HCT116 (cell line): ENCODE data around the gene OR1L1. TPM values are rescaled to one million over a fixed set of nuclear protein-coding genes. Genes with fewer than 3 reads are reported as not detected.

Experiments
- ATAC-seq: fragments of 200-7000 bp; cut with Tn5 transposase; 2 replicates; pipeline ENCODE4 v1.9.1; 2020; ENCODE audit warnings: mild to moderate bottlenecking, moderate library complexity
- BruUV-seq: library from RNA; stranded (reverse); fragments of 400-500 nt; replicated peaks from 2 replicates; lab custom pipeline; 2021; lab: Mats Ljungman, UMichigan
- CTCF ChIA-PET: fragments of 300-600 bp; sonication (Branson Sonifier 250); formaldehyde crosslinking; loops from one replicate; lab custom pipeline; 2021; ENCODE audit warnings: antibody characterized with exemption; lab: Charles Lee
- POLR2A ChIA-PET: fragments of 300-600, 350-600 bp; sonication (Branson Sonifier 250); formaldehyde crosslinking; loops from one replicate; lab custom pipeline; 2021; ENCODE audit warnings: antibody characterized with exemption; lab: Charles Lee
- RAD21 ChIA-PET, 2 experiments: fragments of 300-600 bp; sonication (Branson Sonifier 250); formaldehyde crosslinking; loops; one replicate each; lab custom pipeline; 2023; ENCODE audit warnings: low total read pairs in 2 of 2; ENCODE audit not compliant: uncharacterized antibody in 2 of 2, unreplicated experiment in 2 of 2, low non-redundant PET in 1 of 2; lab: Charles Lee
- DNase-seq: peaks from one replicate; pipeline ENCODE4 v3.0.0-alpha.2; 2010; ENCODE audit warnings: low read depth, low spot score
- H2AFZ ChIP-seq: fragments of 200-600 bp; shearing (Covaris generic), sonication (generic); 2 replicates; pipeline ENCODE4 v1.6.1; 2017; ENCODE audit warnings: low read depth, mixed run types, mixed read lengths, antibody characterized with exemption, low read length; ENCODE audit not compliant: poor library complexity, severe bottlenecking
- H3K27ac ChIP-seq: 2 replicates; pipeline ENCODE4 v1.5.1; 2012; ENCODE audit warnings: low read depth, low read length
- H3K27me3 ChIP-seq: fragments of 200-600 bp; sonication (generic); 2 replicates; pipeline ENCODE4 v1.6.1; 2016; ENCODE audit warnings: mixed run types, low read length, mixed read lengths; ENCODE audit not compliant: insufficient read depth
- H3K36me3 ChIP-seq, 2 experiments: fragments of 200-500 bp in 1 of 2; fragments of 200-600 bp in 1 of 2; sonication (Bioruptor generic) in 1 of 2; sonication (generic) in 1 of 2; 2 replicates each; pipeline versions ENCODE4 v1.5.1 to v1.6.1; 2014 to 2016; ENCODE audit warnings: low read length in 2 of 2, inconsistent platforms in 1 of 2, mixed read lengths in 1 of 2, mixed run types in 1 of 2; ENCODE audit not compliant: insufficient read depth in 2 of 2, control insufficient read depth in 1 of 2
- H3K4me1 ChIP-seq, 2 experiments: fragments of 200-600 bp in 1 of 2; sonication (generic) in 1 of 2; 2 replicates each; pipeline versions ENCODE4 v1.5.1 to v1.6.1; 2012 to 2017; ENCODE audit warnings: low read length in 2 of 2, inconsistent platforms in 1 of 2, mild to moderate bottlenecking in 1 of 2, mixed read lengths in 1 of 2, mixed run types in 1 of 2, moderate library complexity in 1 of 2; ENCODE audit not compliant: insufficient read depth in 2 of 2, control insufficient read depth in 1 of 2
- H3K4me2 ChIP-seq: fragments of 200-600 bp; sonication (generic); 2 replicates; pipeline ENCODE4 v1.6.1; 2017; ENCODE audit warnings: mixed run types, low read length, mixed read lengths
- H3K4me3 ChIP-seq, 2 experiments: fragments of 200-600 bp in 1 of 2; sonication (generic) in 1 of 2; replicated peaks in 1 of 2; 2 replicates each; pipeline ENCODE4 v1.5.1; 2011 to 2016; ENCODE audit warnings: low read length in 2 of 2, control low read depth in 1 of 2, low read depth in 1 of 2, mild to moderate bottlenecking in 1 of 2, mixed read lengths in 1 of 2, mixed run types in 1 of 2
- H3K79me2 ChIP-seq: fragments of 200-600 bp; sonication (generic); 2 replicates; pipeline ENCODE4 v1.6.1; 2017; ENCODE audit warnings: mild to moderate bottlenecking, mixed run types, low read length, moderate library complexity, mixed read lengths; ENCODE audit not compliant: insufficient read depth
- H3K9ac ChIP-seq: fragments of 200-600 bp; sonication (generic); 2 replicates; pipeline ENCODE4 v1.6.1; 2016; ENCODE audit warnings: low read length, mixed read lengths
- H3K9me2 ChIP-seq: fragments of 200-600 bp; sonication (generic), shearing (Covaris generic); 2 replicates; pipeline ENCODE4 v1.6.1; 2017; ENCODE audit warnings: mixed run types, mild to moderate bottlenecking, moderate library complexity; ENCODE audit not compliant: insufficient read depth
- H3K9me3 ChIP-seq, 2 experiments: fragments of 200-500 bp in 1 of 2; fragments of 200-600 bp in 1 of 2; sonication (Bioruptor generic) in 1 of 2; sonication (generic) in 1 of 2; 2 replicates each; pipeline ENCODE4 v1.6.1; 2014 to 2017; ENCODE audit warnings: low read length in 2 of 2, mixed read lengths in 2 of 2, inconsistent platforms in 1 of 2, low read depth in 1 of 2, mild to moderate bottlenecking in 1 of 2, mixed run types in 1 of 2, moderate library complexity in 1 of 2; ENCODE audit not compliant: control insufficient read depth in 1 of 2, insufficient read depth in 1 of 2
- H4K20me1 ChIP-seq: fragments of 200-600 bp; sonication (generic), shearing (Covaris generic); 2 replicates; pipeline ENCODE4 v1.6.1; 2017; ENCODE audit warnings: mixed run types, mild to moderate bottlenecking, moderate library complexity; ENCODE audit not compliant: insufficient read depth
- POLR2A ChIP-seq: IDR thresholded peaks from 2 replicates; pipeline ENCODE4 v1.7.0; 2011; ENCODE audit warnings: borderline replicate concordance; ENCODE audit not compliant: insufficient read depth, insufficient read length; ENCODE audit errors: extremely low read depth
- RAD21 ChIP-seq: IDR thresholded peaks from 2 replicates; pipeline ENCODE4 v1.6.1; 2012; ENCODE audit warnings: low read depth, mild to moderate bottlenecking
- REST ChIP-seq: IDR thresholded peaks from 2 replicates; pipeline ENCODE4 v1.6.1; 2012; ENCODE audit warnings: low read depth
- intact Hi-C: fragments of 100-400 bp; cut with micrococcal nuclease; formaldehyde crosslinking; loops from 2 replicates; pipeline ENCODE4 v1.10.0; 2022
- total RNA-seq: library from RNA; stranded (reverse); gene quantifications from one replicate; pipeline ENCODE4 v1.2.1, GENCODE V29; 2021; ENCODE audit not compliant: unreplicated experiment

OR1L1 gene
- total RNA-seq, 1 experiment from 2014 or later: not detected

GRCh38 chr9:122619996-122620395, 41.5 kb upstream of the OR1L1 start:
- CTCF ChIA-PET: no interaction called here
- no peak for ATAC-seq
- BruUV-seq: no TSS peak

GRCh38 chr9:122642226-122642625, 19.3 kb upstream of the OR1L1 start:
- no peak overlapping the region for H3K9ac ChIP-seq
- no peak overlapping the region for H3K27ac ChIP-seq
- peak; percentile 34; the same call in 1 of the 2 replicates for ATAC-seq
- no TSS peak for BruUV-seq
- no peaks in the 10 kb centered on the region for H3K4me1 ChIP-seq
- no peak overlapping the region for H2AFZ ChIP-seq
- H3K9me2 ChIP-seq: no peaks in the 10 kb centered on the region
- H3K4me3 ChIP-seq: no peak overlapping the region
- 0 out of 2 replicates have a peak, but pooled peaks cover 7% of the 10 kb centered on the region for H3K27me3 ChIP-seq
- no peaks in the 10 kb centered on the region for H4K20me1 ChIP-seq
- no peak overlapping the region for H3K4me2 ChIP-seq
- ChIA-PET RAD21 (no interaction called here), POLR2A (no interaction called here), CTCF (no interaction called here)
- TF ChIP-seq REST: peak; percentile 66
- TF ChIP-seq RAD21: no peak
- no peaks in the 10 kb centered on the region for H3K79me2 ChIP-seq
- intact Hi-C loops: no loop called here
- no peaks in the 10 kb centered on the region for H3K36me3 ChIP-seq
- no peaks in the 10 kb centered on the region for H3K9me3 ChIP-seq
- no peak for DNase-seq

More at GRCh38 chr9:122619996-122620395, 41.5 kb upstream of the OR1L1 start:
- POLR2A ChIA-PET: no interaction called here
- Histone ChIP-seq H3K4me1 (no peaks in the 10 kb centered on the region), H3K9me2 (no peaks in the 10 kb centered on the region), H3K79me2 (no peaks in the 10 kb centered on the region), H3K4me3 (no peak overlapping the region), H4K20me1 (no peaks in the 10 kb centered on the region), H3K9me3 (no peaks in the 10 kb centered on the region), H3K36me3 (no peaks in the 10 kb centered on the region), H3K4me2 (no peak overlapping the region), H3K27me3 (peaks cover 14% of the 10 kb centered on the region), H2AFZ (no peak overlapping the region), H3K27ac (no peak overlapping the region), H3K9ac (no peak overlapping the region)
- RAD21 ChIA-PET: no interaction called here
- DNase-seq: no peak
- no peak for TF ChIP-seq POLR2A
- intact Hi-C loops: loop anchor here (2.0 kb wide), 1 partner anchor 71 kb away; no protein-coding TSS in a partner anchor
